ENCODE data around the gene MACROH2A2. TPM values are rescaled to one million over a fixed set of nuclear protein-coding genes. Genes with fewer than 3 reads are reported as not detected.
"Not testable (repeated sequence)": the region's sequence is repeated elsewhere in the genome, so short reads cannot be mapped to it uniquely, and the experiment has no call there.

The MACROH2A2 gene
- total and polyA plus RNA-seq, 4 experiments from 2014 or later, result 4.6 to 5.6 (median 5.1) TPM

DNA sequence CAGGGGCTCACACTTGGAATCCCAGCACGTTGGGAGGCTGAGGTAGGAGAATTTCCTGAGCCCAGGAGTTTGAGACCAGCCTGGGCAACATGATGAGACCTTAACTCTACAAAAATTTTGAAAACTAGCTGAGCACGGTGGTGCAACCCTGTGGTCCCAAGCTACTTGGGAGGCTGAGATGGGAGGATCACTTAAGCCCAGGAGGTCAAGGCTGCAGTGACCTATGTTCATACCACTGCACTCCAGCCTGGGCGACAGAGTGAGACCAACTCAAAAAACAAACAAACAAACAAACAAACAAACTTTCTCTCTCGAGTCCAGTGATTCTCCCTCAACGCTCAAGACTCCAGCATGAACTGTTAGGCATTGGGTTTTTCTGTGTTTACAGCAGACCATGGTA is 95.9 kb downstream of the MACROH2A2 start:
- ChIA-PET POLR2A (ENCODE audit: partially characterized antibody) (interaction anchor here (2.7 kb wide), 1 partner anchor 21 kb away, joined by 13 read pairs; the partner anchor contains the start of gene SAR1A), CTCF (ENCODE audit: partially characterized antibody) (interaction anchor here (1.6 to 7.9 kb wide), 3 partner anchors 20 to 31 kb away, joined by 3 to 153 read pairs (median 106); partner anchors contain the start of gene SAR1A)
- H3K4me3 ChIP-seq (ENCODE audit: low read length in 2 of 2), result no peak overlapping the region
- H3K9me3 Mint-ChIP-seq, result no peaks in the 10 kb centered on the region
- no peaks in the 10 kb centered on the region for H3K9me3 ChIP-seq (ENCODE audit: control insufficient read depth in 1 of 2, low read length in 2 of 2)
- peak overlapping the region in 1 of 8 donors; percentile 52 for H3K4me3 Mint-ChIP-seq
- H3K36me3 ChIP-seq (ENCODE audit: insufficient read depth, low read length), result peaks cover 38% of the 10 kb centered on the region
- DNase-seq, result no peak
- peak overlapping the region in 1 of 7 donors; percentile 74 for H3K27ac Mint-ChIP-seq
- H3K27me3 ChIP-seq (ENCODE audit: insufficient read depth, low read length), result no peaks in the 10 kb centered on the region
- H3K27me3 Mint-ChIP-seq, result no peaks in the 10 kb centered on the region
- H3K4me1 ChIP-seq (ENCODE audit: insufficient read depth, low read length), result peaks cover 27% of the 10 kb centered on the region
- peaks cover 10 to 28% (median 22%) of the 10 kb centered on the region in 4 donors for H3K4me1 Mint-ChIP-seq
- peaks cover 32 to 50% of the 10 kb centered on the region in 2 donors for H3K36me3 Mint-ChIP-seq
- no peak overlapping the region for H3K27ac ChIP-seq (ENCODE audit: low read depth, low read length)
- intact Hi-C loops (cut with micrococcal nuclease), result no loop called here

DNA sequence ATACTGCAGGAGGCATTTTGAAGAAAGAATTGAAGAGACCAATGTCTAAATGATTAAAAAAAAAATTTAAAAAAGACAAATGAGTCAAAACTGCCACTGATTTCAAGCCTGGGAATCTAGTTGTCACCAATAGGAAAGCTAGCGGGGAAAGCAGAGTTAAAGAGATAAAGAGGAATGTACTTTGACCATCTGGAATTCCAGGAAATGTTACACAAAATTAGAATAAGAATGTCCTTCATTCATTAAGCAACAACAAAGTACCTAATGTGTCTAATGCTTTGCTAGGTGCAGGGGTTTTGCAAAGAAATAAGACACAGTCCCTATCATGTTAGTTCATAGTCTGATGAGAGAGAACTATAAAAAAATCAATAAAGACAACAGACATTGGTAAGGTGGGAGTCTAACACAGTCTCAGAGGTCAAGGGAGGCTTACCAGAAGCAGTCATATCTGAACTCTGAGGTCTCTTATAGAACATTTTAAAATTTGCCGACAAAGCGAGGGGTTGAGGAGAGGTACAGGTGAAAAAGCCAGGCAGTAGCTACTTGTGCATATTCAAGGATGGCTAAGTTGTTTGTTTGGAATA is 102.7 kb downstream of the MACROH2A2 start:
- Mint-ChIP-seq H3K36me3 (peaks cover 73 to 89% of the 10 kb centered on the region in 2 donors), H3K4me1 (peaks cover 15 to 20% (median 16%) of the 10 kb centered on the region in 4 donors), H3K27ac (peak overlapping the region in 5 of 7 donors; percentile 16 to 55 (median 43)), H3K4me3 (no peak overlapping the region), H3K27me3 (no peaks in the 10 kb centered on the region), H3K9me3 (peaks cover 0 to 1% (median 0%) of the 10 kb centered on the region in 8 donors)
- CTCF ChIA-PET (ENCODE audit: partially characterized antibody), result interaction anchor here (4.8 kb wide), 1 partner anchor 9 kb away, joined by 33 read pairs; the partner anchor contains the start of gene TYSND1
- intact Hi-C loops (cut with micrococcal nuclease), result no loop called here
- H3K4me3 ChIP-seq (ENCODE audit: low read length in 2 of 2), result no peak overlapping the region
- no peak overlapping the region for H3K27ac ChIP-seq (ENCODE audit: low read depth, low read length)
- no peaks in the 10 kb centered on the region for H3K27me3 ChIP-seq (ENCODE audit: insufficient read depth, low read length)
- no peaks in the 10 kb centered on the region for H3K4me1 ChIP-seq (ENCODE audit: insufficient read depth, low read length)
- H3K36me3 ChIP-seq (ENCODE audit: insufficient read depth, low read length), result peaks cover 87% of the 10 kb centered on the region
- H3K9me3 ChIP-seq (ENCODE audit: control insufficient read depth in 1 of 2, low read length in 2 of 2), result no peaks in the 10 kb centered on the region
- POLR2A ChIA-PET (ENCODE audit: partially characterized antibody), result interaction anchor here (1.4 to 1.7 kb wide), 2 partner anchors 9 to 15 kb away, joined by 5 read pairs; partner anchors contain the start of genes SAR1A and TYSND1
- no peak for DNase-seq

DNA sequence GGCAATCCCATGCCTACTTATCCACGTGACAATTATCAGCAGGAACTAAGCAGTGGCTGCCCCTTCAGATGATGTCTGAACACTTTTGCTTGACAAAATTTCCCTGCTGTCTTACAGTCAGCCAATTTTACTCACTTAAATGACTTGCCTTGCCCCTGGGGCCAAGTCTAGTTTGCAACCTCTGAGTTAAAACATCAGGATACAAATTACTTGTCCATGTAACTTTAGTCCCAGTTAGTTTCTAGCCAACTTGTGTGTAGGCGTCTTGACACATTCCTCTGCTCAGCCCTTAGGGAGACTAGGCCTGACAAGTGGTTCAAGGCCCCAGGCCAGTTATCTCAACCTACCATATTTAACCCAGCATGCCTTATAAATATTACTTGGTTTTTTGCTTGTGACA is 105.5 kb downstream of the MACROH2A2 start:
- Mint-ChIP-seq H3K4me1 (peaks cover 33 to 47% (median 37%) of the 10 kb centered on the region in 4 donors), H3K36me3 (peaks cover 66 to 82% of the 10 kb centered on the region in 2 donors), H3K9me3 (peaks cover 0 to 1% (median 0%) of the 10 kb centered on the region in 8 donors), H3K27me3 (no peaks in the 10 kb centered on the region), H3K4me3 (no peak overlapping the region), H3K27ac (no peak overlapping the region)
- no peak for DNase-seq
- H3K36me3 ChIP-seq (ENCODE audit: insufficient read depth, low read length), result peaks cover 73% of the 10 kb centered on the region
- H3K4me1 ChIP-seq (ENCODE audit: insufficient read depth, low read length), result peaks cover 22% of the 10 kb centered on the region
- intact Hi-C loops (cut with micrococcal nuclease), result no loop called here
- no peak overlapping the region for H3K27ac ChIP-seq (ENCODE audit: low read depth, low read length)
- H3K4me3 ChIP-seq (ENCODE audit: low read length in 2 of 2), result no peak overlapping the region
- H3K27me3 ChIP-seq (ENCODE audit: insufficient read depth, low read length), result no peaks in the 10 kb centered on the region
- CTCF ChIA-PET (ENCODE audit: partially characterized antibody), result interaction anchor here (4.8 kb wide), 1 partner anchor 12 kb away, joined by 33 read pairs; the partner anchor contains the start of gene TYSND1
- POLR2A ChIA-PET (ENCODE audit: partially characterized antibody), result interaction anchor here (1.1 kb wide), 1 partner anchor 9 kb away, joined by 4 read pairs; no protein-coding TSS in a partner anchor
- H3K9me3 ChIP-seq (ENCODE audit: control insufficient read depth in 1 of 2, low read length in 2 of 2), result no peaks in the 10 kb centered on the region

DNA sequence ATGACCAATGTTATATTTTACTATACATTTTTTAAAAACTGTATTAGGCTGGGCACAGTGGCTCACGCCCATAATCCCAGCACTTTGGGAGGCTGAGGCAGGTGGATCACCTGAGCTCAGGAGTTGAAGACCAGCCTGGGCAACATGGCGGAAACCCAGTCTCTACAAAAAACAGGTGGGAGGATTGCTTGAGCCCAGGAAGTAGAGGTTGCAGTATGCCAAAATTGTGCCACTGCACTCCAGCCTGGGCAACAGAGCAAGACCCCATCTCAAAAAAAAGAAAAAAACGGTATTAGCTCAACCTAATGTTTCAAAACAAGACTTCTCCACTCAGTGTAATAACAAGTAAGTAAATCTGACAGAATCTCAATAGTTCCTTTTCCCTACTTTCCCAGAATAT is 106.7 kb downstream of the MACROH2A2 start:
- intact Hi-C loops (cut with micrococcal nuclease); H3K27me3 Mint-ChIP-seq; H3K9me3 ChIP-seq (ENCODE audit: control insufficient read depth in 1 of 2, low read length in 2 of 2); DNase-seq; H3K4me3 Mint-ChIP-seq; H3K27me3 ChIP-seq (ENCODE audit: insufficient read depth, low read length); H3K9me3 Mint-ChIP-seq; H3K27ac ChIP-seq (ENCODE audit: low read depth, low read length); H3K4me3 ChIP-seq (ENCODE audit: low read length in 2 of 2): not testable (repeated sequence)
- ChIA-PET POLR2A (ENCODE audit: partially characterized antibody) (interaction anchor here (1.2 kb wide), 2 partner anchors 9 to 11 kb away, joined by 3 to 5 read pairs; partner anchors contain the start of gene SAR1A), CTCF (ENCODE audit: partially characterized antibody) (interaction anchor here (1.3 kb wide), 2 partner anchors 9 to 13 kb away, joined by 4 to 6 read pairs; partner anchors contain the start of gene TYSND1)
- Histone ChIP-seq H3K36me3 (ENCODE audit: insufficient read depth, low read length) (peaks cover 64% of the 10 kb centered on the region), H3K4me1 (ENCODE audit: insufficient read depth, low read length) (peaks cover 35% of the 10 kb centered on the region)
- Mint-ChIP-seq H3K36me3 (peaks cover 60 to 79% of the 10 kb centered on the region in 2 donors), H3K27ac (peak overlapping the region in 1 of 7 donors; percentile 68), H3K4me1 (peaks cover 43 to 59% (median 48%) of the 10 kb centered on the region in 4 donors)

DNA sequence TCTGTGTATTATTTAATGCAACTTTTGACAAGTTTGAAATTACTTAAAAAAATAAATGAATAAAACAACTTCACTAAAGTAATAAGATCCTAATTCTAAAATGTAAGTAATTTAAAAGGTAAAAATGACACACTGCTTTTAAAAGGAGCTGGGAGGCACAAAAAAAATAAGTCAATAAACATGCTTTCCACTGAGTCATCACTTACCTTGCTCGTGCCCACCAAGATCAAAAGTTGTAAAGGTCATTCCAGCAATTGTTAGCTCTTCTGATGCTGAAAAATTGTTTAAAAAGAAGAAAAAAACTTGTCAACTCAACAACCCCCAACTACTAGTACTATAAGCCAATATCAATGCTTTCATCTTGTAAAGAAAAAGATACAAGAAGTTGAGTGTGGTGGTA is 108.2 kb downstream of the MACROH2A2 start:
- CTCF ChIA-PET (ENCODE audit: partially characterized antibody), result interaction anchor here (0.7 to 1.3 kb wide), 3 partner anchors 14 to 204 kb away, joined by 3 to 13 read pairs (median 4); partner anchors contain the start of gene TYSND1
- Histone ChIP-seq H3K4me1 (ENCODE audit: insufficient read depth, low read length) (peaks cover 49% of the 10 kb centered on the region), H3K36me3 (ENCODE audit: insufficient read depth, low read length) (peaks cover 56% of the 10 kb centered on the region), H3K27me3 (ENCODE audit: insufficient read depth, low read length) (no peaks in the 10 kb centered on the region), H3K27ac (ENCODE audit: low read depth, low read length) (no peak overlapping the region), H3K9me3 (ENCODE audit: control insufficient read depth in 1 of 2, low read length in 2 of 2) (no peaks in the 10 kb centered on the region), H3K4me3 (ENCODE audit: low read length in 2 of 2) (no peak overlapping the region)
- POLR2A ChIA-PET (ENCODE audit: partially characterized antibody), result interaction anchor here (0.7 to 3.2 kb wide), 4 partner anchors 9 to 68 kb away, joined by 3 to 28 read pairs (median 6); partner anchors contain the start of genes SAR1A and TYSND1
- H3K4me1 Mint-ChIP-seq, result peaks cover 47 to 61% (median 53%) of the 10 kb centered on the region in 4 donors
- H3K36me3 Mint-ChIP-seq, result peaks cover 56 to 72% of the 10 kb centered on the region in 2 donors
- peak overlapping the region in 5 of 7 donors; percentile 16 to 48 (median 37) for H3K27ac Mint-ChIP-seq
- peaks cover 0 to 1% (median 0%) of the 10 kb centered on the region in 8 donors for H3K9me3 Mint-ChIP-seq
- intact Hi-C loops (cut with micrococcal nuclease), result loop anchor here (1.0 kb wide), 1 partner anchor 9 kb away; no protein-coding TSS in a partner anchor
- no peak overlapping the region for H3K4me3 Mint-ChIP-seq
- H3K27me3 Mint-ChIP-seq, result no peaks in the 10 kb centered on the region
- DNase-seq, result no peak

Other genes starting within 250 kb of the MACROH2A2 start
- 1 to 10 TPM; 4.7 to 5.8 TPM for gene AIFM2, start 80.0 kb downstream of the MACROH2A2 start, total RNA-seq
- 1 to 10 TPM in 1 of 2 donors, under 1 TPM in 1; 0.68 to 2.7 TPM for gene AIFM2, start 80.0 kb downstream of the MACROH2A2 start, polyA plus RNA-seq
- 10 to 100 TPM; 29.3 to 31.4 TPM for gene TYSND1, start 93.9 kb downstream of the MACROH2A2 start, total RNA-seq
- 10 to 100 TPM; 16.4 to 21.9 TPM for gene TYSND1, start 93.9 kb downstream of the MACROH2A2 start, polyA plus RNA-seq
- gene SAR1A, start 117.7 kb downstream of the MACROH2A2 start, total RNA-seq, result 100 to 1,000 TPM in 1 of 2 experiments, 10 to 100 TPM in 1; 87.3 to 100 TPM
- gene SAR1A, start 117.7 kb downstream of the MACROH2A2 start, polyA plus RNA-seq, result 10 to 100 TPM; 25.2 to 30.6 TPM
- gene PPA1, start 180.6 kb downstream of the MACROH2A2 start, total RNA-seq, result 10 to 100 TPM; 57.4 to 60.4 TPM
- 100 to 1,000 TPM; 148 to 304 TPM for gene PPA1, start 180.6 kb downstream of the MACROH2A2 start, polyA plus RNA-seq
- not detected for gene NPFFR1, start 231.2 kb downstream of the MACROH2A2 start, total RNA-seq
- not detected for gene NPFFR1, start 231.2 kb downstream of the MACROH2A2 start, polyA plus RNA-seq